GM10248 (cell line): ENCODE results near the gene HSD17B11.
"Not testable (repeated sequence)": the region's sequence is repeated elsewhere in the genome, so short reads cannot be mapped to it uniquely, and the experiment has no call there.

Experiments used
- CTCF ChIA-PET: fragments of 300-600 bp; sonication (Branson Sonifier 250); formaldehyde crosslinking; extraction: SDS; loops from one replicate; lab custom pipeline; 2021; ENCODE audit warnings: antibody characterized with exemption; lab: Yijun Ruan, JAX
- POLR2A ChIA-PET: fragments of 350-650 bp; sonication (Branson Sonifier 250); formaldehyde crosslinking; extraction: SDS; loops from one replicate; lab custom pipeline; 2020; ENCODE audit warnings: antibody characterized with exemption; lab: Yijun Ruan, JAX
- DNase-seq: peaks from one replicate; pipeline ENCODE4 v3.0.0; 2012; ENCODE audit errors: extremely low spot score
- CTCF ChIP-seq: IDR thresholded peaks from 2 replicates; pipeline ENCODE4 v1.5.1; 2012; ENCODE audit warnings: mild to moderate bottlenecking, low read depth; ENCODE audit errors: extremely low read depth, missing control alignments, control extremely low read depth

The HSD17B11 gene

GRCh38 chr4:87390551-87390890 is 467 bp downstream of the HSD17B11 start:
- no peak for TF ChIP-seq CTCF
- POLR2A ChIA-PET = interaction anchor here (0.6 to 1.0 kb wide), 4 partner anchors 9 to 234 kb away, joined by 3 to 5 read pairs (median 4); partner anchors contain the start of gene NUDT9
- CTCF ChIA-PET = interaction anchor here (0.6 to 5.0 kb wide), 13 partner anchors 9 to 799 kb away, joined by 3 to 43 read pairs (median 4); no protein-coding TSS in a partner anchor
- peak; percentile 23 for DNase-seq

DNA sequence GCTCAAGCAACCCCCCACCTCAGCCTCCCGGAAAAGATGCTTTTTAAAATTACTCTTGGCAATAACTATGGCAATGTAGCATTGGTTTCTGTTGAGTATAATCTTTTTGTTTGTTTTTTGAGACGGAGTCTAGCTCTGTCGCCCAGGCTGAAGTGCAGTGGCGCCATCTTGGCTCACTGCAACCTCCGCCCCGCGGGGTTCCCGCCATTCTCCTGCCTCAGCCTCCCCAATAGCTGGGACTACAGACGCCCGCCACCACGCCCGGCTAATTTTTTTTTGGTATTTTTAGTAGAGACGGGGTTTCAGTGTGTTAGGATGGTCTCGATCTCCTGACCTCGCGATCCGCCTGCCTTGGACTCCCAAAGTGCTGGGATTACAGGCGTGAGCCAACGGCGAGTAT is 933 bp downstream of the HSD17B11 start:
- DNase-seq, POLR2A ChIA-PET: not testable (repeated sequence)
- CTCF ChIA-PET = interaction anchor here (0.9 to 5.0 kb wide), 10 partner anchors 8 to 79 kb away, joined by 3 to 43 read pairs (median 4); no protein-coding TSS in a partner anchor

DNA sequence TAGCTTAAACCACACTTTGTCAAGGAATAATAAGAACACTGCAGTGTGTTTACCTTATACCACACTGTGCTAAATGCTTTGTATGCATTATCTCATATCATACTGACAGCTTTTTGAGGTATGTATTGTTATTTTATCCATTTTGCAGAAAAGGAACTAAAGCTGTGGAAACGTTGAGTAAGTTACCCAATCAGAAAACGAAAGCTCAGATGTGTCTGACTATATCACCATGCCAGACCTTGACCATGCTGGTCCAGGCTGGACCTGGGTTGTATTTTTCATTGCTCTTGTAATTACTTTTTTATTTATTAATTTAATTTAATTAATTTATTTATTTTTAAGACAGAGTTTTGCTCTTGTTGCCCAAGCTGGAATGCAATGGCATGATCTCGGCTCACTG is 2.1 kb downstream of the HSD17B11 start:
- no peak for TF ChIP-seq CTCF
- no peak for DNase-seq
- POLR2A ChIA-PET = no interaction called here
- CTCF ChIA-PET = interaction anchor here (0.8 to 5.0 kb wide), 5 partner anchors 12 to 78 kb away, joined by 3 to 43 read pairs (median 3); no protein-coding TSS in a partner anchor

DNA sequence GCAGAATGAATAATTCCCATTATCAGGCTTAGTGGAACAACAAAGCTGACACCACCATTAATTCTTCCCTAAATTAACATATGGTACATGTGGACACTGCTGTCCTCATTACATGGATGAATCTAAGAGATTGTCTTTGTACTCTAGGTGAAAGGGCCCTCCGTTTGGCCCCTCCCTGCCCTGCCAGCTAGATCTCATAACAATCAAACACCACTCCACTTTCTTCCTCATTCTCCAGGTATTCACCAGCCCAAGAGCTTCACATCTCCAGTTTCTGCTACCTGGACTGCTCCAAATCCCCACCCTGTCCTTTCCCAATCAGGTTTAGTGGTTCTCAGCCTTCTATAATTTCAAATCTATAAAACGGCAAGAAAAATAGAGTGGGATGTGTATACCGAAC is 3.8 kb downstream of the HSD17B11 start:
- CTCF ChIA-PET = interaction anchor here (1.1 kb wide), 2 partner anchors 10 to 80 kb away, joined by 3 read pairs; no protein-coding TSS in a partner anchor
- DNase-seq = no peak
- no peak for TF ChIP-seq CTCF
- POLR2A ChIA-PET = no interaction called here

- DNase-seq, POLR2A ChIA-PET: not testable (repeated sequence)
- CTCF ChIA-PET = interaction anchor here (1.1 to 1.5 kb wide), 3 partner anchors 9 to 68 kb away, joined by 3 read pairs; no protein-coding TSS in a partner anchor
Observed at GRCh38 chr4:87384466-87385132, 6.4 kb downstream of the HSD17B11 start.

GRCh38 chr4:87382931-87383330 is 8.1 kb downstream of the HSD17B11 start:
- CTCF ChIA-PET = interaction anchor here (1.3 to 2.4 kb wide), 5 partner anchors 8 to 163 kb away, joined by 3 to 22 read pairs (median 4); partner anchors contain the start of gene HSD17B11
- DNase-seq = no peak
- POLR2A ChIA-PET = no interaction called here
- TF ChIP-seq CTCF = no peak

DNA sequence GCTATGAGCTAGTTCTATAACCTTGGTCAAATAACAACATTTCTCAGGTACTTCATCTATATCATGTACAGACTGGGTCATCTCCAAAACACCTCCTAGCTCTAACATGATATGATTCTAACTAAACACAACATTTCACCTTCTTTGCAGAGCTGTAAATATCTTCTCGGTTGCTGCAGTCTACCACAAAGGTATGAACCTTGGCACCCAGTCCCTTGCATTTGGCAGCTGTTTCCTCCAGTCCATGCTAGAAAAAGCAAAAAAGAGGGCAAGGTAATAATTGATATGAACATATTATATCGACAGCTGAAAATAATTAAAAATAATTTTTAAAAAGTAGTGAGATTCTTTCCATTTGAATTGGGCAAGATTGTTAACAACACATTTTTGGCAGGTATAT is 8.9 kb downstream of the HSD17B11 start:
- no peak for DNase-seq
- POLR2A ChIA-PET = interaction anchor here (0.7 kb wide), 1 partner anchor 9 kb away, joined by 3 read pairs; the partner anchor contains the start of gene HSD17B11
- no peak for TF ChIP-seq CTCF
- CTCF ChIA-PET = interaction anchor here (1.1 to 2.4 kb wide), 6 partner anchors 9 to 162 kb away, joined by 3 to 22 read pairs (median 4); partner anchors contain the start of gene HSD17B11
